GM18951 (cell line): ENCODE results near the gene NAP1L1.

ENCODE experiments used
- POLR2A ChIP-seq: IDR thresholded peaks from 4 replicates; pipeline ENCODE4 v1.6.1; 2011; ENCODE audit warnings: mild to moderate bottlenecking; ENCODE audit not compliant: insufficient read length, insufficient read depth; ENCODE audit errors: extremely low read depth
- in situ Hi-C: fragments of 300-500 bp; cut with MboI; formaldehyde crosslinking; loops from one replicate; pipeline ENCODE4 v1.12.0; 2022; ENCODE audit warnings: low sequenced_read_pairs, mixed read lengths, inconsistent platforms; ENCODE audit not compliant: unreplicated experiment

The NAP1L1 gene

DNA sequence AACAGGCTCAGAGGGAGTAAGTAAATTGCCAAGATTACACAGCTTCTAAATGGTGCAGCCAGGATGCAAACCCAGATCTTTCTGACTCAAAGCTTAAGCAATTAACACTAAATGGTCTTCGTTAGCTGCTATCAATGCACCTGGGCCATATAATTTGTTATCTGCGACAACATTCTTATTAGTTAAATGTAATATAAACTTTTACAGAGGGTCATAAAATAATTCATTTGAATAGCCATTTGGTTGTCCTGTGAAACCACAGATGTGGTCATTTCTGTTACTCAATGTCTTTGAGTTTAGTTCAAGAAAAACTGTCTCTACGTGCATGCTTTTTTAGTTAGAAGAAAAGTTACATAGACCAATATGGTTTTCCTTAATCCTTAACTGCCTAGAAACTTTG is 22.1 kb upstream of the NAP1L1 start:
- in situ Hi-C loops, result no loop called here
- TF ChIP-seq POLR2A, result no peak

DNA sequence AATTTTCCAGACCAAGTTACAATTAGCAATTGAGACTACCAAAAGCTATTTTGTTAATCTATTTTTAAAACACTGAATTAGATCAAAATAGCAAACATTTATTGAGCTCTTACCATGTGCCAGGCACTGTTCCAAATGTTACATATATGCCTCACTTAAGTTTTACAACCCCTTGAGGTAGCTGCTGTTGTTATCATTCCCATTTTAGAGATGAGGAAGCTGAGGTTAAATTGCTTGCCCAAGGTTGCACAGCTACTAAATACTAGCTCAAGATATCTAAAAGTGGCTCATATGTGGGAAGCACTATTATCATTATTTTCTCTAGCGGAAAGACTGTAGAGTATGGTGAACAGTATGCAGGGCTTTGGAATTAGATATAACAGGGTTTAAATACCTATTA is 19.5 kb upstream of the NAP1L1 start:
- no peak for TF ChIP-seq POLR2A
- in situ Hi-C loops, result no loop called here

DNA sequence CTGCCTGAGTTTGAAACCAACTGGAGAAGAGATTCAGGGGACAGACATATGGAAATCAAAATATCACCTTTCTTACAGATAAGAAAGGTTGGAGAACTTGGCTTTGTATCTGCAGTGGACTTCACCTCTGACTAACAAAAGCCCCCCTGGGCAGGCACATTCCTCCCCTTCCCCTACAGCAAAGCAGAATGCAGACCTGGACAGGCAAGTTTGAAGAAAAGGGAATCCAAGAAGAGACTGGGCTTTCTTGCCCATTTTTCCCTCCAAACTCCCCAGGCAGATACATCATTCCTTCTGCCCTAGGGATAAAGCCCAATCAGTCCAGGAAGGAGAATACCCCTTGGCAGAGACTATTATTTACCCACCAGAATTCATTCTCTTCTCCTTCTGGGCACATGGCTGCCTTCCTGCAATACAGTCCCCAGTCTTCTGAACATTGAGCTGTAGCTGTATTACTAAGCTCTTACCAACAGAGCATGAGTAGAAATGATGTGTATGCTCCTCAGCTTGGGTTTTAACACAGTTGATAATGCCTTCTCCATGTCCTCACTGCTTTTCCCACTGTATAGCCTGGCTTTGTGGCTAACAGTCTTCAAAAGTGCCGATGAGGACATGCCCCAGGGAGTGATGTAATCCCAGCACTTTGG is 17.4 kb upstream of the NAP1L1 start:
- in situ Hi-C loops, result no loop called here
- TF ChIP-seq POLR2A, result no peak

DNA sequence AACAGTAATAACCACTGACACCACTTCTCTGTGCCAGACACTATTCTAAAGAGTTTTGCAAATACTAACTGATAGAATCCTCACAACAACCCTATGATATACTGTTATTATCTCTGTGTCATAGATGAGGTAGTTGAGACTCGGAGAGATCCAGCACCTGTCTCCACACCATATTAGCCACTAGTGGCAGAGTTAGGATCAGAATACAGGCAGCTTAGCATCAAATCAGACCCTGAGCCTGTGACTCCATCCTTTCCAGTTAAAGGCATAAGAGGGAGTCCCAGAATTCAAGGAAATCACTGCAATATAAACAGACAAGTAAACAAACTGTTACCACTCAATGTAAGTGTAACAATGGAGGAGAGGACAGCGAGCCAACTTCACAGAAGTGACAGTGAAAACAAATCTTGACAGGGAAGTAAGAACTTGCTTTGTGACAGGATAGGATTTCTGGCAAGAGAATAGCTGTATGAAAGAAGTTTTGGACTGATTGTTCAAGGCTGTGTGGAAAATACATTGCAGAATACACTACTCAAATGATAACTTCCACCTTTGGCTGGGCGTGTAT is 11.7 kb upstream of the NAP1L1 start:
- in situ Hi-C loops, result no loop called here
- TF ChIP-seq POLR2A, result no peak

DNA sequence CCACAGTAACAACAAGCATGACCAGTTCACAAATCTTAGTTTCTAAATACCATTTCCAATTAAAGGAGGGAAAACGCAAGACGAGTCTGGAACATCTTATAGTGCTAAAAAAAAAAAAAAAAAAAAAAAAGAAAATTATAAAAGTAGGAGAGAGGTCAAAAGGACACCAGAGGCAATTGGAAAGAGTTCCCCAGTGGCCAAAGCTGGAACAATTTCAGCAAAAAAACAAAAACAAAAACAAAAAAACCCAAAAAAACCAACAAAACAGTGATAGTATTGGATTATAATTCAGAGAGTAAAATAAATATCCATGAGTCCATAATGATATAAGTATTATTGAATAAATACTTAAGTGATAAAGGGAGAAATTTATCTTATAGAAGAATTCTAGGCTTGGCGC is 10.3 kb upstream of the NAP1L1 start:
- TF ChIP-seq POLR2A, result no peak
- in situ Hi-C loops, result no loop called here

- TF ChIP-seq POLR2A, result no peak
- in situ Hi-C loops, result no loop called here
Observed at GRCh38 chr12:76091246-76091754, 6.8 kb upstream of the NAP1L1 start.

- TF ChIP-seq POLR2A, result no peak
- in situ Hi-C loops, result loop anchor here (10.0 kb wide), 1 partner anchor 259 kb away; the partner anchor contains the start of gene BBS10
Observed at GRCh38 chr12:76085520-76085868, 1.0 kb upstream of the NAP1L1 start.

GRCh38 chr12:76084863-76085519 is 506 bp upstream of the NAP1L1 start:
- in situ Hi-C loops, result loop anchor here (10.0 kb wide), 1 partner anchor 260 kb away; the partner anchor contains the start of gene BBS10
- no peak for TF ChIP-seq POLR2A

- TF ChIP-seq POLR2A, result no peak
- in situ Hi-C loops, result loop anchor here (10.0 kb wide), 1 partner anchor 261 kb away; the partner anchor contains the start of gene BBS10
Observed at GRCh38 chr12:76083246-76083903, 1.1 kb downstream of the NAP1L1 start.

GRCh38 chr12:76081909-76082308 is 2.6 kb downstream of the NAP1L1 start:
- no peak for TF ChIP-seq POLR2A
- in situ Hi-C loops, result loop anchor here (10.0 kb wide), 1 partner anchor 263 kb away; the partner anchor contains the start of gene BBS10

- no peak for TF ChIP-seq POLR2A
- in situ Hi-C loops, result loop anchor here (10.0 kb wide), 1 partner anchor 264 kb away; the partner anchor contains the start of gene BBS10
Observed at GRCh38 chr12:76080729-76081415, 3.6 kb downstream of the NAP1L1 start.

GRCh38 chr12:76080017-76080728 is 4.3 kb downstream of the NAP1L1 start:
- no peak for TF ChIP-seq POLR2A
- in situ Hi-C loops, result loop anchor here (10.0 kb wide), 1 partner anchor 265 kb away; the partner anchor contains the start of gene BBS10

DNA sequence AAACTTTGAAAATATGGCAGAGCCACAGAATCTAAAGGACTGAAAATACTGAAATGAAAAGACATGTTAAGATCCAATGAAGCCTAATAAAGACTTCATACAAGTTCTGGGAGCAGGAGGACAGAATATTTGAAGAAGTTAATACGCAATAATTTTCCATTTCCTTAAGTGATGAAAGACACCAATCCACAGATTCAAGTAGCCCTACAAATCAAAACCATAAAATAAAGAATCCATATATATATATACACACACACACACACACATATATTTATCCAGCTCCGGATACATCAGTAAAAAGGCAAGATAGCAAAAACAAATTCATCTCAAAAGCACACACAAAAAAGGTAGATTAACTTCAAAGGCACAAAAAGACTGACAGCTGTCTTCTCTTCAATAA is 5.7 kb downstream of the NAP1L1 start:
- no peak for TF ChIP-seq POLR2A
- in situ Hi-C loops, result no loop called here
